H7 (cell line): Measurements from ENCODE around the gene NKX2-2. TPM values are rescaled to one million over a fixed set of nuclear protein-coding genes. Genes with fewer than 3 reads are reported as not detected.

Experiments
- DNase-seq: peaks from one replicate; pipeline ENCODE4 v3.0.0; 2012
- H3K27me3 ChIP-seq: 2 replicates; pipeline ENCODE4 v1.6.0; 2011; ENCODE audit warnings: mild to moderate bottlenecking, low read length; ENCODE audit not compliant: control insufficient read depth, insufficient read depth
- H3K36me3 ChIP-seq: replicated peaks from 2 replicates; pipeline ENCODE4 v1.5.1; 2011; ENCODE audit warnings: low read length; ENCODE audit not compliant: control insufficient read depth, insufficient read depth
- H3K4me3 ChIP-seq: 2 replicates; pipeline ENCODE4 v1.5.1; 2011; ENCODE audit warnings: low read depth, mild to moderate bottlenecking, control low read depth, low read length, moderate library complexity; ENCODE audit not compliant: insufficient read depth
- total RNA-seq: library from RNA; depleted of rRNA; stranded (reverse); fragments of >200 nt; shearing (Covaris generic); gene quantifications from 2 replicates; pipeline ENCODE4 v1.2.3, GENCODE V29; 2014

The NKX2-2 gene
- total RNA-seq, 1 experiment from 2014 or later: 0.45 TPM

- peak; percentile 60 for DNase-seq
- no peak overlapping the region for H3K4me3 ChIP-seq
- peaks cover 28% of the 10 kb centered on the region for H3K27me3 ChIP-seq
- no peaks in the 10 kb centered on the region for H3K36me3 ChIP-seq
Measured at GRCh38 chr20:21529863-21530262, 16.0 kb upstream of the NKX2-2 start.

GRCh38 chr20:21528870-21529269 lies 15.0 kb upstream of the NKX2-2 start:
- Histone ChIP-seq H3K36me3 (no peaks in the 10 kb centered on the region), H3K4me3 (no peak overlapping the region), H3K27me3 (peaks cover 38% of the 10 kb centered on the region)
- peak; percentile 31 for DNase-seq

DNA sequence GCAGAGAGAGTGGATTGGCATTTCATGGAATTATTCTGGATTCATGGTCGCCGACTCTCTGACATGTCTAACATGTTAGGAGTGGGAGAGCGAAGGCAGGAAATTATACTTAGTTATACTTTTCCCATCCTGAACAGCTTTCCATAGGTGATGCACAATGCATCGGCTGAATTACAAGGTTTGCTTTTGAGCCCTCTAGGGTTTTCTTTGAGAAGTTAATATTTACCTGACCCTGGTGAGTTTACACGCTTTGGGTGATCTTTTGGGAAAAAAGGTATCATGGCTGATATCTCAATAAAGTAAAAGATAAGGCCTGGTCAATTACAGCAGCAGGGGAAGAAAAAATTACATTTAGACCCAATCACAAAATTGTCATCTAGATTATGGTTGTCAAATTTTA lies 14.0 kb upstream of the NKX2-2 start:
- Histone ChIP-seq H3K27me3 (peaks cover 48% of the 10 kb centered on the region), H3K36me3 (no peaks in the 10 kb centered on the region), H3K4me3 (no peak overlapping the region)
- no peak for DNase-seq

- Histone ChIP-seq H3K4me3 (no peak overlapping the region), H3K36me3 (no peaks in the 10 kb centered on the region), H3K27me3 (peaks cover 59% of the 10 kb centered on the region)
- no peak for DNase-seq
Measured at GRCh38 chr20:21526776-21527175, 12.9 kb upstream of the NKX2-2 start.

DNA sequence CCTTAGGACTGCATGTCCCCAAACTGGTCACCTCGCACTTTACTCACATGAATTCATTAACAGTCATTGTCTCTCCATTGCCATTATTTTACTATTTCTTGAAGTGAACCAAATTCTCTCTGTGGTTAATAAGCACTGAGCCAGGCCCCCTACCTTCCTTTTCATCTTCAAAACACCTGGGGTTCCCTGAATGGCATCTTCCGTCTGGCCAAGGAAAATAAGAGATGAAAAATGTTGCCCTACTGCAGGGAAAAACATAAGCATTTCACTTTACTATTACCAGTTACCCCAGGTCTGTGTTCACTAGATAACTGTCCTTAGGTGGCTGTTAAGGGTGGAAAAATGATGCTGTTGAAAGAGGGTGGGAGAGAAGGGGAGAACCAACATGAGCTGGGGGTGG lies 10.0 kb upstream of the NKX2-2 start:
- peaks cover 87% of the 10 kb centered on the region for H3K27me3 ChIP-seq
- H3K4me3 ChIP-seq: no peak overlapping the region
- no peak for DNase-seq
- no peaks in the 10 kb centered on the region for H3K36me3 ChIP-seq

- peaks cover 93% of the 10 kb centered on the region for H3K27me3 ChIP-seq
- H3K4me3 ChIP-seq: peak overlapping the region; percentile 38; the same call in 1 of the 2 replicates
- peak; percentile 54 for DNase-seq
- H3K36me3 ChIP-seq: no peaks in the 10 kb centered on the region
Measured at GRCh38 chr20:21523281-21523868, 9.5 kb upstream of the NKX2-2 start.

DNA sequence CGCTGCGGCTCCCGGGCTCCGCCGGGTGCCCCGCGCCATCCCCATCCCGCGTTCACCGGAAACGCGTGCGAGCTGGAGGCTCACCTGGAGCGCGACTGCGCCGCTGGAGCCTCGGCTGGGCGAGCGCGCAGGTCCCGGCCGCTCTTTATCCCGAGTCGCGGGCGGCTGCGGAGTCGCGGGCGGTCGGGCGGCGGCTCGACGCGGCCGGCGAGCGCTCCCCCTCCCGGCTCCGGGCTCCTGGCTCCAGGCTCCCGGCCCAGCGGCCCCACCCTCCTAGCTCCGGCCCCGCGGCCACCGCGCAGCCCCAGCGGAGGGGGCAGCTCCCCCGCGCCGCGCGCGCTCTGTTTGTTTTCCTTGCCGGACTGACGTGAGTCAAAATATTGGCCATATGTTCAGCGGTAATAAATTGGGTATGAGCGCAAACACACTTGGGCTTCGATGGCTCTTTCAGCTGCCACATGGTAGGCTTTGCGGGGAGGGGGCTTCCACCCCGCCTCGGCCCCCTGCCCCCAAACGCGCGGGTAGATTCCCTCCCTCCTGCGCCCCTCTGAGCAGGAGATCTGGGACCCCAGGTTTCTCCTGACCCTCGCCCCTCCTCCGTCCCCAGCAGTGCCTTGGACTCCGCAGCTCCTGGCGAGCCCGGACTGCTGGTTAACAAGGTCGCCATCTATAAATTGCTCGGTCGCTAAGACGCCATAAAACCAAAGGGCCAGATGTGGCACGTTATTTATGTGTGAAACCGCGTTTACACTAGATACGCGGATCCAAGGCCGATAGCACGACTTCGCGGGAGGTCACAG lies 8.8 kb upstream of the NKX2-2 start:
- DNase-seq: peak; percentile 87
- H3K36me3 ChIP-seq: no peaks in the 10 kb centered on the region
- peak overlapping the region; percentile 38 for H3K4me3 ChIP-seq
- peaks cover 98% of the 10 kb centered on the region for H3K27me3 ChIP-seq

- peaks cover 99% of the 10 kb centered on the region for H3K27me3 ChIP-seq
- H3K36me3 ChIP-seq: no peaks in the 10 kb centered on the region
- H3K4me3 ChIP-seq: peak overlapping the region; percentile 38
- DNase-seq: peak; percentile 84
Measured at GRCh38 chr20:21521596-21522480, 8.0 kb upstream of the NKX2-2 start.

- DNase-seq: peak; percentile 87
- peaks cover 99% of the 10 kb centered on the region for H3K27me3 ChIP-seq
- H3K4me3 ChIP-seq: peak overlapping the region; percentile 38
- no peaks in the 10 kb centered on the region for H3K36me3 ChIP-seq
Measured at GRCh38 chr20:21520702-21521595, 7.1 kb upstream of the NKX2-2 start.

- Histone ChIP-seq H3K36me3 (no peaks in the 10 kb centered on the region), H3K4me3 (no peak overlapping the region), H3K27me3 (peaks cover 93% of the 10 kb centered on the region)
- no peak for DNase-seq
Measured at GRCh38 chr20:21519136-21519584, 5.3 kb upstream of the NKX2-2 start.

- peak; percentile 71 for DNase-seq
- peaks cover 92% of the 10 kb centered on the region for H3K27me3 ChIP-seq
- H3K36me3 ChIP-seq: no peaks in the 10 kb centered on the region
- no peak overlapping the region for H3K4me3 ChIP-seq
Measured at GRCh38 chr20:21518292-21518991, 4.6 kb upstream of the NKX2-2 start.

- Histone ChIP-seq H3K36me3 (no peaks in the 10 kb centered on the region), H3K4me3 (no peak overlapping the region), H3K27me3 (peaks cover 92% of the 10 kb centered on the region)
- DNase-seq: peak; percentile 78
Measured at GRCh38 chr20:21517566-21518277, 3.9 kb upstream of the NKX2-2 start.
